ENCODE data around the gene KBTBD13.

Gene KBTBD13

GRCh38 chr15:65052956-65053355 lies 23.6 kb upstream of the KBTBD13 start:
- DNase-seq, result no peak

- DNase-seq, result peak; percentile 64
Observed at GRCh38 chr15:65054333-65055200, 22.0 kb upstream of the KBTBD13 start.

GRCh38 chr15:65055201-65055870 lies 21.2 kb upstream of the KBTBD13 start:
- DNase-seq, result peak; percentile 32

GRCh38 chr15:65056106-65056505 lies 20.4 kb upstream of the KBTBD13 start:
- DNase-seq, result no peak

GRCh38 chr15:65056868-65057548 lies 19.5 kb upstream of the KBTBD13 start:
- DNase-seq, result peak; percentile 65

GRCh38 chr15:65057549-65057940 lies 19.0 kb upstream of the KBTBD13 start:
- no peak for DNase-seq

- no peak for DNase-seq
Observed at GRCh38 chr15:65058394-65059368, 17.9 kb upstream of the KBTBD13 start.

GRCh38 chr15:65059369-65059750 lies 17.2 kb upstream of the KBTBD13 start:
- no peak for DNase-seq

GRCh38 chr15:65059931-65060596 lies 16.5 kb upstream of the KBTBD13 start:
- no peak for DNase-seq

- no peak for DNase-seq
Observed at GRCh38 chr15:65060641-65061397, 15.7 kb upstream of the KBTBD13 start.

GRCh38 chr15:65062061-65062460 lies 14.5 kb upstream of the KBTBD13 start:
- no peak for DNase-seq

GRCh38 chr15:65062726-65063125 lies 13.8 kb upstream of the KBTBD13 start:
- no peak for DNase-seq

GRCh38 chr15:65066001-65066634 lies 10.4 kb upstream of the KBTBD13 start:
- DNase-seq, result no peak

GRCh38 chr15:65066635-65067316 lies 9.8 kb upstream of the KBTBD13 start:
- DNase-seq, result no peak

- no peak for DNase-seq
Observed at GRCh38 chr15:65067317-65067644, 9.3 kb upstream of the KBTBD13 start.

- no peak for DNase-seq
Observed at GRCh38 chr15:65067645-65068402, 8.7 kb upstream of the KBTBD13 start, which contains the start of gene RASL12. TSS of gene RASL12 (minus strand) at chr15:65067991. CDS start at chr15:65067835, 156 bp downstream.

- no peak for DNase-seq
Observed at GRCh38 chr15:65068403-65068788, 8.2 kb upstream of the KBTBD13 start.

GRCh38 chr15:65069179-65069578 lies 7.4 kb upstream of the KBTBD13 start:
- peak; percentile 67 for DNase-seq
